ENCODE data around the gene SAMD10. TPM values are rescaled to one million over a fixed set of nuclear protein-coding genes. Genes with fewer than 3 reads are reported as not detected.
A peak's percentile ranks its signal among the peaks of the same experiment; 100 is the strongest.
"Not testable (repeated sequence)": the region's sequence is repeated elsewhere in the genome, so short reads cannot be mapped to it uniquely, and the experiment has no call there.

The SAMD10 gene
- total RNA-seq, 2 experiments from 2014 or later = 26.0 to 33.4 TPM

DNA sequence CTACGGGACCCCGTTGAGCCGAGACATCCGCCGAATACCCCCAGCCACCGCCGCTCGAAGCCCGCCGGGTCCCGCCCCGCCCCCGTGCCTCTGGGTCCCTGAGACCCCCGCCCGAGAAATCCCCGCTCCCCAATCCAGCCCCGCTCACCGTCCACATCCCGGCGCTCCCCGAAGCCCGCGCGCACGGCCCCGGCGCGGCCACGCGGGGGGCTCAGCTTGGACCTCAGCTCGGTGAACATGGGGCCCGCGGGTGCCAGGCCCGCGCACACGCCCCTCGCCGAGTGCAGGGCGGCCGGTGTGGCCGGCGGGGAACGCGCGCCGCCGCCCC, 249 bp downstream of the SAMD10 start:
- ATAC-seq (no peak), DNase-seq (no peak)
- H3K36me3 Mint-ChIP-seq = peaks cover 24% of the 10 kb centered on the region
- H3K4me1 Mint-ChIP-seq = peaks cover 61% of the 10 kb centered on the region
- H3K27ac Mint-ChIP-seq = peak overlapping the region; percentile 92
- H3K27me3 Mint-ChIP-seq = no peaks in the 10 kb centered on the region
- peak overlapping the region; percentile 62 for H3K4me3 Mint-ChIP-seq
- CTCF ChIA-PET = interaction anchor here (1.8 to 4.5 kb wide), 10 partner anchors 11 to 104 kb away, joined by 6 to 190 read pairs (median 10); partner anchors contain the start of genes C20orf204, SOX18 and TCEA2
- no peaks in the 10 kb centered on the region for H3K9me3 Mint-ChIP-seq (ENCODE audit: low read depth)

DNA sequence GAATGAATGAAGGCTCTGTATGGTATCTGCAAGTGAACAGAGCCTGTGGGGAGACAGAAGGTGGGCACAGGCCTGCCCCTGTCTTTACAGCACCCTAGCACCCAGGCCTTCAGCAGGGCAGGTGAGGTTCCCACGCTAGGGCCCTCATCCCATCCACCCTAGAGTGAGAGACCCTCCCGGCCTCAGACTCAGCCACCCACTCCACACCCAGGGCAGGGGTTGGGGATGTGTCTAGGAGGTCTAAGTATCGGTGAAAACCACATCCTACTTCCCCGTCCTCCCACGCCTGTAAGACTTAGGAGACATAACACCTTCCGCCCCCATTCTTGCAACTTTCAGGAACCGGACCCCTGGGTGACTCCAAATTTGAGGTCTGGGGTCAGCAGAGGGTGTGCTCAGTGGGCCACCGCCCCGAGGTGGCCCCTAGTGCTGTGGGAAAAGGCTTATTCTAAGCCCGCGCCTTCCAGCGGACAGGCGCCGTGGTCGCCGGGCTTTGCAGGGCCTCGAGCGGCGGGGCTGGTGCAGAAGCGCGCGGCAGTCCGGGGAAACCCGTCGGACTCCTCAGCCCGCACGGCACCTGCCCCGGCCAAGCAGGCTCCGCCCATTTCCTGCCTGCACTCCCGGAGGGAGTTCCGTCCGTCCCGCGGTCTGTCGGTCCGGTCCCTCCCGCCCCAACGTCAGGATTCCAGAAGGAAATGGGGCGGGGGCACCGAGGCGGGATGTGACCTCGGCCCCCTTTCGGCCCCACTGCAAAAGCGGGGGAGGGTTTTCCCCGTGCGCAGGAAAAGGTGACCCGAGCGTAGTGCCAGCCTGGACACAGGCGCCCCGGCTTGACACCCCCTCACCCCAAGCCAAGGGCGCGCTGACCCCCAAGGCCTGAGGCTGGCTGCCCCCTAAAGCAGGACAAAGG, 868 bp downstream of the SAMD10 start:
- Mint-ChIP-seq H3K4me1 (peaks cover 65% of the 10 kb centered on the region), H3K9me3 (ENCODE audit: low read depth) (no peaks in the 10 kb centered on the region), H3K27ac (peak overlapping the region; percentile 92), H3K36me3 (peaks cover 26% of the 10 kb centered on the region), H3K4me3 (peak overlapping the region; percentile 62), H3K27me3 (no peaks in the 10 kb centered on the region)
- CTCF ChIA-PET = interaction anchor here (0.7 to 4.5 kb wide), 17 partner anchors 10 to 426 kb away, joined by 3 to 190 read pairs (median 6); partner anchors contain the start of genes ARFRP1, C20orf204, TCEA2 and UCKL1
- ATAC-seq (peak; percentile 18), DNase-seq (peak; percentile 82)

DNA sequence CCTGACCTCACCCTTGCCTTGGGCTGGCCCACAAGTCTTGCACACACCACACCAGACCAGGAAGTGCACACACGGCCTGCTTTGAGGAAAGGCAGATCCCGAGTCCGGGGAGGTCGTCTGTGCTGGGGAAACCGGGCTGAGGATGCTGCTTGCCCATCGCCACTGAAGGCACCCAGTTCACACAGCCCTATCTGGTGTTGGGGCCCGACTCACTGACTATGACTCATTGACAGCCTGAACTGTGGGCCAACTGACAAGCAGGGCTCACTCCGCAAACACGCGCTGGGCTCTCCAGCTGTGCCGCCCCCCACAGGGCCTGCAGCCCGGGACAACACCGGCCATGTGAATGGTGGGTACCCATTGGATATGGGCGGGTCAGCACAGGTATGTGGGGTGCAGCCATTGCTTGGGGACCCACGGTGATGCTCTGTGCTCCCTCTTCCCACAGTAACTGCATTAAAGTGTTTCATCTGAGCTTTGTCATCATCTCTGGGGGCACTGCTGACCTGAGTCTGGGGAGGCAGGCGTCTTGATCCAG, 1.6 kb downstream of the SAMD10 start:
- Mint-ChIP-seq H3K27me3 (no peaks in the 10 kb centered on the region), H3K4me3 (peak overlapping the region; percentile 62), H3K9me3 (ENCODE audit: low read depth) (no peaks in the 10 kb centered on the region), H3K4me1 (peaks cover 62% of the 10 kb centered on the region), H3K36me3 (peaks cover 22% of the 10 kb centered on the region), H3K27ac (peak overlapping the region; percentile 92)
- CTCF ChIA-PET = interaction anchor here (0.7 to 1.8 kb wide), 11 partner anchors 10 to 425 kb away, joined by 3 to 24 read pairs (median 3); partner anchors contain the start of genes ARFRP1, UCKL1 and ZGPAT
- ATAC-seq = peak; percentile 58
- peak; percentile 88 for DNase-seq

DNA sequence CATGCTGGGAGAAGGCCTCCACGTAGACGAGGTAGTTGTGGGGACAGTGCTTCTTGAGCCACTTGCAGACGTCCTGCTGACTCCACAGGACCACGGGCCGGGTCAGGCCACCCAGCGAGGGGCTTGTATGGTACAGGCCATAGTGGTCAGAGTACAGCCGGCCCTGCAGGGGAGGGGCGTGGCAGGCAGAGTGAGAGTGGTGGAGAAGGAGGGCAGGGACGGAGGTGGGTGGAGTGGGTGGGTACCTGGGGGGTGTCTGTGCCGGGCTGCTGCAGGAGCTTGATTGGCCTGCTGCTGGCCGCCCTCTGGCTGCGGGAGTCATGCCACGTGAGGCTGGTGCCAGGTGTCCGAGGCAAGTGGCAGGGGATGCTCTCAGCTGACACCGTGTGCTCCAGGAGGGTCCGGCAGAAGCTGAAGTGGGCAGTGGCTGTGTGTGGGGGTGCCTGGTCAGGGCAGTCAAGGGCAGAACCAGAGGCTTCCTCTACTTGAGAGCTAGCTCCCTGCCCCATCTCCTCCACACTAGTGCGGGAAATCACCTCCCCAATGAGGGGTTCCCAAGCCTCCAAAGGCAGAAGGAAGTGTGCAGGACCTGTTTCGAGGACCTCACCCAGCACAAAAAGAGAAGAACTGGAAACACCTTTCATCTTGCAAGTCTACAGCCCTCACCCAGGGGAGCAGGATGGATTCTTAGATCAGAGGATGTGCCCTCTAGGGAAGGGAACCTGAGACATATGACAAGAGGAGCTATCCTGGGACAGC, 2.3 kb downstream of the SAMD10 start:
- Mint-ChIP-seq H3K27ac (peak overlapping the region; percentile 92), H3K4me1 (peaks cover 56% of the 10 kb centered on the region), H3K9me3 (ENCODE audit: low read depth) (no peaks in the 10 kb centered on the region), H3K36me3 (peaks cover 18% of the 10 kb centered on the region), H3K27me3 (no peaks in the 10 kb centered on the region), H3K4me3 (peak overlapping the region; percentile 62)
- no peak for ATAC-seq
- CTCF ChIA-PET = interaction anchor here (0.7 to 1.8 kb wide), 11 partner anchors 10 to 425 kb away, joined by 3 to 24 read pairs (median 3); partner anchors contain the start of genes ARFRP1, UCKL1 and ZGPAT
- DNase-seq = peak; percentile 43

DNA sequence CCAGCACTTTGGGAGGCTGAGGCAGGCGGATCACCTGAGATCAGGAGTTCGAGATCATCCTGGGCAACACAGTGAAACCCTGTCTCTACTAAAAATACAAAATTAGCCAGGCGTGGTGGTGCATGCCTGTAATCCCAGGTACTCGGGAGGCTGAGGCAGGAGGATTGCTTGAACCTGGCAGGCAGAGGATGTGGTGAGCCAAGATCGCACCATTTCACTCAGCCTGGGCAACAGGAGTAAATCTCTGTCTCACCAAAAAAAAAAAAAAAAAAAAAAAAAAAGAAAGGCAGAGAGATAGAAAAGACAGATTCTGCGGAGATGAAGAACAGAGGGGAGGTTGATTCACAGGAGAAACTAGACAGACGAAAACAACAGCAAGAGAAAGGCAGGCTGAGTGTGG, 2.9 kb downstream of the SAMD10 start:
- H3K27me3 Mint-ChIP-seq; ATAC-seq; H3K4me3 Mint-ChIP-seq; H3K9me3 Mint-ChIP-seq (ENCODE audit: low read depth): not testable (repeated sequence)
- Mint-ChIP-seq H3K4me1 (peaks cover 51% of the 10 kb centered on the region), H3K36me3 (peaks cover 18% of the 10 kb centered on the region), H3K27ac (peak overlapping the region; percentile 39)
- CTCF ChIA-PET = interaction anchor here (1.8 to 4.7 kb wide), 2 partner anchors 63 kb away, joined by 24 to 56 read pairs; no protein-coding TSS in a partner anchor
- peak; percentile 44 for DNase-seq

DNA sequence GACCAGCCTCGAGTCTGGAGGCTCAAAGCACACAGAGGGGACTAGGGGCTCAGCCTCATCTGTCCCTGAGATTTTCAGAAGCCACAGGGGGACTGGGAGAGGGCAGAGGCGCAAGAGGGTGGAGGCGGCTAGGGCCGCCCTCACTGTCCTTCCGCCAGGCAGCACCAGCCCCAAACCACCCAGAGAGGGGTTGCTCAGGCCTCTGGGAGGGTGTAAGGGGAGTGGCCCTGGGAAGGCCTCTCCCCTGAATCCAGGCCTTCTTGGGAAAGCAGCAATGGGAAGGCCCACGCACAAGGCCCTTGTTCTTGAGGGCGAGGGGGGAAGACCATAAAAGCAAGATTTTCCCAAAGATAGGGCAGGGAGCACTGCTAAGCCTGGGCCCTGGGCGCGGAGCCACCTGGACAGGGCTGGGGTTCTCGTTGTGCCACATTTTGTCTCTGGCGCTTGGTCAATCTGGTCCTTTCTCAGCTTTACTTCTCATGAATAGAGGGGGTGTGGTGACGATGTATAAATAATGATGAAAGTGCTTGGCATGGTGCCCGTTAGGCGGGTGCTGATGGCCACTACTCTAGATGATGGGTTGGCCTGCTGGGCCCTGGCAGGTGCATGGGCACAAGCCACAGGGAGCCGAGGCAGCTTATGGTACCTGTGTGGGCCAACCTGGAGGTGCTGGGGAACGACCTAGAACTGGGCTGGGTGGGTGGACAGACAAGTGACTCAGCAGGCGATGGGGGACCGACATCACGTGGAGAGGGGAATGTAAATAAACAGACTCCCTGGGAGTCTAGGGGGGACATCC, 4.8 kb downstream of the SAMD10 start:
- no peak for ATAC-seq
- no peak overlapping the region for H3K4me3 Mint-ChIP-seq
- no peaks in the 10 kb centered on the region for H3K9me3 Mint-ChIP-seq (ENCODE audit: low read depth)
- peak overlapping the region; percentile 70 for H3K27ac Mint-ChIP-seq
- DNase-seq = peak; percentile 40
- peaks cover 40% of the 10 kb centered on the region for H3K4me1 Mint-ChIP-seq
- peaks cover 3% of the 10 kb centered on the region for H3K27me3 Mint-ChIP-seq
- peaks cover 17% of the 10 kb centered on the region for H3K36me3 Mint-ChIP-seq
- CTCF ChIA-PET = interaction anchor here (0.6 to 4.7 kb wide), 35 partner anchors 8 to 454 kb away, joined by 3 to 56 read pairs (median 4); partner anchors contain the start of genes C20orf204, LIME1, PPDPF and PTK6

DNA sequence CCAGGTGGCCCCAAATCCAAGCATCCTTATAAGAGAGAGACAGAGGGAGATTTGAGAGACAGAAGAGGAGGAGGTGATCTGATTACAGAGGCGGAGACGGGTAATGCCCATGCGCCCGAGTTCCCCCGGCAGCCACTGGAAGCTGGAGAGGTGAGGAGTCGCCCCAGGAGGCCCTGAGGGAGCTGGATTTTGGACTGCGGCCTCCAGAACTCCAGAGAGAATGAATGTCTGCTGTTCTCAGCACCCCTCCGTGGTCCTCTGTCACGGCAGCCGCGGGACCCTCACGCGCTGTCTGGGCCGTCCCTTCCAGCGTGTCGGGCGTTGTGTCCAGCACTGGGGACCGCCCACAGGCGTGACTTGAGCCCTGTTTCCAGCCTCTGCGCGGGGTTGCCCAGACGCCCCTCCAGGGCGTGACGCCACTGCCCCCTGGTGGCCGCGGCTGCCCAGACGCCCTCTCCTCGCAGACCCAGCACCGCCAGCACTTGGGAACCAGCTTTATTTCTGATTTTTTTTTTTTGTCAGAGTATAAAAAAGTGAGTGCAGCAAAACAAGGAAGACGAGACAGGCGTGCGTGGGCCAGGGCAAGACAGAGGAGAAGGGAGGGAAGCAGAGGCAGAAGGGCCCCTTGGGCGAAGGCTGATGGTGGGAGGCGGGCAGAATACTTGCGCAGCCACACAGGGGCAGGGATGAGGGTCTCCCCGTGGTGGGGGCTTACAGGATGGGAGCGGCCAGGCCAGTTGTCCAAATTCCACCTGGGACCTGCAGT, 5.6 kb downstream of the SAMD10 start:
- H3K4me1 Mint-ChIP-seq = peaks cover 42% of the 10 kb centered on the region
- H3K4me3 Mint-ChIP-seq = no peak overlapping the region
- CTCF ChIA-PET = interaction anchor here (0.6 to 4.7 kb wide), 36 partner anchors 9 to 478 kb away, joined by 3 to 56 read pairs (median 4); partner anchors contain the start of genes C20orf204, LIME1, PPDPF and PTK6
- ATAC-seq (peak; percentile 40), DNase-seq (peak; percentile 80)
- H3K36me3 Mint-ChIP-seq = peaks cover 17% of the 10 kb centered on the region
- peak overlapping the region; percentile 70 for H3K27ac Mint-ChIP-seq
- no peaks in the 10 kb centered on the region for H3K9me3 Mint-ChIP-seq (ENCODE audit: low read depth)
- H3K27me3 Mint-ChIP-seq = peaks cover 3% of the 10 kb centered on the region

DNA sequence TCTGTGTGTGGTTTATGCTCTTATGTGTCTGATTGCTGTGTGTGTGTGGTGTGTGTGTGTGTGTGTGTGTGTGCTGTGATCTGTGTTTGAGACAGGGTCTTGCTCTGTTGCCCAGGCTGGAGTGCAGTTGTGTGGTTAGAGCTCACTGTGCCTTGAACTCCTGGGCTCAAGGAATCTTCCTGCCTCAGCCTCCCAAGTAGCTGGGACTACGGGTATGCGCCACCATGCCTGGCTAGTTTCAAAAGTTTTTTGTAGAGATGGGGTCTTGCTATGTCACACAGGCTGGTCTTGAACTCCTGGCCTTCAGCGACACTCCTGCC, 6.3 kb downstream of the SAMD10 start:
- Mint-ChIP-seq H3K36me3 (peaks cover 17% of the 10 kb centered on the region), H3K9me3 (ENCODE audit: low read depth) (no peaks in the 10 kb centered on the region), H3K4me1 (peaks cover 45% of the 10 kb centered on the region), H3K27ac (no peak overlapping the region), H3K27me3 (peaks cover 3% of the 10 kb centered on the region), H3K4me3 (no peak overlapping the region)
- CTCF ChIA-PET = interaction anchor here (1.0 to 4.7 kb wide), 25 partner anchors 9 to 477 kb away, joined by 3 to 56 read pairs (median 5); partner anchors contain the start of genes C20orf204, LIME1, PPDPF and PTK6
- ATAC-seq (no peak), DNase-seq (no peak)

DNA sequence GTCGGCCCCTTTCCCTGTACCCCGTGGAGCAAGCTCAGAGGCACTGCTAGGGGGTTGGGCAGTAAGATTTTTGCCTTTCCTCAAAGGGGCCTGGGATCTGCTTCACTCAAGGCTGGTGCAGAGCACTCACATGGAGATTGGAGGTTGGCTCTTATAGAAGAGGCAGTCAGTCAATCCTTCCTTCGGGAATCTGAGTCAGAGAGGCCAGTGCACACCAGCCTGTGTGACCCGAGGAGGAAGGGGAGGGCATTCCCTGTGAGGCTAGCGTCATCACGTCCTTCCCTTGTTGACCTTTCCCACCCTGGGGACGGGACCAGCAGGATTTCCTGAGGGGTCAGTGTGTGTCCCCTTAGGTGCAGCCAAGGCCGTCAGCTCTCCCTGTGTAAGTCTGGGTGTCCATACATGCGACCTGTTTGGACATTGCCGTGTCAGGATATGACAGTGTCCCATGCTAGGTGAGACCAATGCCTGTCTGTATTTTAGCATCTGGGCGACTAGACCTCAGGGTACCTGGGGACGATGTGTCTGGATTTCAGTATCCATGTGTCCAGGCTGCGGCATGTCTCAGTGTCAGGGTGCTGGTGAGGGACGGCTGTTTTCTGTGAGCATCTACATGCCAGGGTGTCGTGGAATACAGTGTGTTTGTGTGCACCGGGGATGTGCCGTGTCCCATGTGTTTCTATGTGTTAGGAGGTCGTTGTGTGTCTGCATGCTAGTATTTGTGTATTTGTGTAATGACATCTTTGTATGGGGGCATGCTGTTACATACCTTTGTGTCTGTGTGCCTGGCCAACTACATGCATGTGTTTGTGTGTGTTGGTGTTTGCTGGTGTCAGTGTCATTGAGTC, 6.9 kb downstream of the SAMD10 start:
- H3K36me3 Mint-ChIP-seq = peaks cover 17% of the 10 kb centered on the region
- ATAC-seq = no peak
- CTCF ChIA-PET = interaction anchor here (1.0 to 4.7 kb wide), 11 partner anchors 9 to 476 kb away, joined by 3 to 56 read pairs (median 5); partner anchors contain the start of genes PTK6, RGS19, TPD52L2 and UCKL1
- H3K4me3 Mint-ChIP-seq = no peak overlapping the region
- DNase-seq = no peak
- H3K27ac Mint-ChIP-seq = no peak overlapping the region
- H3K4me1 Mint-ChIP-seq = peaks cover 40% of the 10 kb centered on the region
- H3K27me3 Mint-ChIP-seq = peaks cover 3% of the 10 kb centered on the region
- H3K9me3 Mint-ChIP-seq (ENCODE audit: low read depth) = no peaks in the 10 kb centered on the region

DNA sequence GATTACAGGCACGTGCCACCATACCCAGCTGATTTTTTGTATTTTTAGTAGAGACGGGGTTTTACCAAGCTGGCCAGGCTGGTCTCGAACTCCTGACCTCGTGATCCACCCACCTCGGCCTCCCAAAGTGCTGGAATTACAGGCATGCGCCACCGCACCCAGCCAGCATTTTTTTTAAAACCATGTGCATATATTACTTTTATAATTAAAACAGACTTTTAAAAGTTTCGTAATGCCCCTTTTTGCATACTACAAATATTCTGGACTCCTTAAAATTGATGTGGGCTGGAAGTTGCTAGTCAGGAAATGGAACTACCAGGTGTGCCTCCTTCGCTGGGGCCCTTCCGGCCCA, 7.5 kb downstream of the SAMD10 start:
- Mint-ChIP-seq H3K4me1 (peaks cover 34% of the 10 kb centered on the region), H3K36me3 (peaks cover 19% of the 10 kb centered on the region)
- H3K27ac Mint-ChIP-seq; H3K4me3 Mint-ChIP-seq; DNase-seq; H3K27me3 Mint-ChIP-seq; H3K9me3 Mint-ChIP-seq (ENCODE audit: low read depth); ATAC-seq: not testable (repeated sequence)
- CTCF ChIA-PET = interaction anchor here (1.0 to 4.7 kb wide), 3 partner anchors 10 to 67 kb away, joined by 3 to 56 read pairs (median 3); partner anchors contain the start of gene UCKL1
